HCT116 (cell line): Measurements from ENCODE around the gene MACROH2A1. TPM values are rescaled to one million over a fixed set of nuclear protein-coding genes. Genes with fewer than 3 reads are reported as not detected.

Experiments used
- ATAC-seq: fragments of 200-7000 bp; cut with Tn5 transposase; 2 replicates; pipeline ENCODE4 v1.9.1; 2020; ENCODE audit warnings: mild to moderate bottlenecking, moderate library complexity
- BruUV-seq: library from RNA; stranded (reverse); fragments of 400-500 nt; replicated peaks from 2 replicates; lab custom pipeline; 2021; lab: Mats Ljungman, UMichigan
- CTCF ChIA-PET: fragments of 300-600 bp; sonication (Branson Sonifier 250); formaldehyde crosslinking; loops from one replicate; lab custom pipeline; 2021; ENCODE audit warnings: antibody characterized with exemption; lab: Charles Lee
- POLR2A ChIA-PET: fragments of 300-600, 350-600 bp; sonication (Branson Sonifier 250); formaldehyde crosslinking; loops from one replicate; lab custom pipeline; 2021; ENCODE audit warnings: antibody characterized with exemption; lab: Charles Lee
- RAD21 ChIA-PET, 2 experiments: fragments of 300-600 bp; sonication (Branson Sonifier 250); formaldehyde crosslinking; loops; one replicate each; lab custom pipeline; 2023; ENCODE audit warnings: low total read pairs in 2 of 2; ENCODE audit not compliant: uncharacterized antibody in 2 of 2, unreplicated experiment in 2 of 2, low non-redundant PET in 1 of 2; lab: Charles Lee
- DNase-seq: peaks from one replicate; pipeline ENCODE4 v3.0.0-alpha.2; 2010; ENCODE audit warnings: low read depth, low spot score
- H2AFZ ChIP-seq: fragments of 200-600 bp; shearing (Covaris generic), sonication (generic); 2 replicates; pipeline ENCODE4 v1.6.1; 2017; ENCODE audit warnings: low read depth, mixed run types, mixed read lengths, antibody characterized with exemption, low read length; ENCODE audit not compliant: poor library complexity, severe bottlenecking
- H3K27ac ChIP-seq: 2 replicates; pipeline ENCODE4 v1.5.1; 2012; ENCODE audit warnings: low read depth, low read length
- H3K27me3 ChIP-seq: fragments of 200-600 bp; sonication (generic); 2 replicates; pipeline ENCODE4 v1.6.1; 2016; ENCODE audit warnings: mixed run types, low read length, mixed read lengths; ENCODE audit not compliant: insufficient read depth
- H3K36me3 ChIP-seq, 2 experiments: fragments of 200-500 bp in 1 of 2; fragments of 200-600 bp in 1 of 2; sonication (Bioruptor generic) in 1 of 2; sonication (generic) in 1 of 2; 2 replicates each; pipeline versions ENCODE4 v1.5.1 to v1.6.1; 2014 to 2016; ENCODE audit warnings: low read length in 2 of 2, inconsistent platforms in 1 of 2, mixed read lengths in 1 of 2, mixed run types in 1 of 2; ENCODE audit not compliant: insufficient read depth in 2 of 2, control insufficient read depth in 1 of 2
- H3K4me1 ChIP-seq, 2 experiments: fragments of 200-600 bp in 1 of 2; sonication (generic) in 1 of 2; 2 replicates each; pipeline versions ENCODE4 v1.5.1 to v1.6.1; 2012 to 2017; ENCODE audit warnings: low read length in 2 of 2, inconsistent platforms in 1 of 2, mild to moderate bottlenecking in 1 of 2, mixed read lengths in 1 of 2, mixed run types in 1 of 2, moderate library complexity in 1 of 2; ENCODE audit not compliant: insufficient read depth in 2 of 2, control insufficient read depth in 1 of 2
- H3K4me2 ChIP-seq: fragments of 200-600 bp; sonication (generic); 2 replicates; pipeline ENCODE4 v1.6.1; 2017; ENCODE audit warnings: mixed run types, low read length, mixed read lengths
- H3K4me3 ChIP-seq, 2 experiments: fragments of 200-600 bp in 1 of 2; sonication (generic) in 1 of 2; replicated peaks in 1 of 2; 2 replicates each; pipeline ENCODE4 v1.5.1; 2011 to 2016; ENCODE audit warnings: low read length in 2 of 2, control low read depth in 1 of 2, low read depth in 1 of 2, mild to moderate bottlenecking in 1 of 2, mixed read lengths in 1 of 2, mixed run types in 1 of 2
- H3K79me2 ChIP-seq: fragments of 200-600 bp; sonication (generic); 2 replicates; pipeline ENCODE4 v1.6.1; 2017; ENCODE audit warnings: mild to moderate bottlenecking, mixed run types, low read length, moderate library complexity, mixed read lengths; ENCODE audit not compliant: insufficient read depth
- H3K9ac ChIP-seq: fragments of 200-600 bp; sonication (generic); 2 replicates; pipeline ENCODE4 v1.6.1; 2016; ENCODE audit warnings: low read length, mixed read lengths
- H3K9me2 ChIP-seq: fragments of 200-600 bp; sonication (generic), shearing (Covaris generic); 2 replicates; pipeline ENCODE4 v1.6.1; 2017; ENCODE audit warnings: mixed run types, mild to moderate bottlenecking, moderate library complexity; ENCODE audit not compliant: insufficient read depth
- H3K9me3 ChIP-seq, 2 experiments: fragments of 200-500 bp in 1 of 2; fragments of 200-600 bp in 1 of 2; sonication (Bioruptor generic) in 1 of 2; sonication (generic) in 1 of 2; 2 replicates each; pipeline ENCODE4 v1.6.1; 2014 to 2017; ENCODE audit warnings: low read length in 2 of 2, mixed read lengths in 2 of 2, inconsistent platforms in 1 of 2, low read depth in 1 of 2, mild to moderate bottlenecking in 1 of 2, mixed run types in 1 of 2, moderate library complexity in 1 of 2; ENCODE audit not compliant: control insufficient read depth in 1 of 2, insufficient read depth in 1 of 2
- H4K20me1 ChIP-seq: fragments of 200-600 bp; sonication (generic), shearing (Covaris generic); 2 replicates; pipeline ENCODE4 v1.6.1; 2017; ENCODE audit warnings: mixed run types, mild to moderate bottlenecking, moderate library complexity; ENCODE audit not compliant: insufficient read depth
- CBX3 ChIP-seq: IDR thresholded peaks from 2 replicates; pipeline ENCODE4 v1.6.1; 2012; ENCODE audit warnings: low read depth
- FOSL1 ChIP-seq: IDR thresholded peaks from 2 replicates; pipeline ENCODE4 v1.6.1; 2012; ENCODE audit warnings: low read depth
- MAX ChIP-seq: IDR thresholded peaks from 2 replicates; pipeline ENCODE4 v1.6.1; 2012
- SP1 ChIP-seq: IDR thresholded peaks from 2 replicates; pipeline ENCODE4 v1.6.1; 2012; ENCODE audit warnings: low read depth
- YY1 ChIP-seq: IDR thresholded peaks from 2 replicates; pipeline ENCODE4 v1.6.1; 2011; ENCODE audit warnings: low read length, low read depth, moderate library complexity, mild to moderate bottlenecking; ENCODE audit not compliant: insufficient replicate concordance; ENCODE audit errors: extremely low read depth
- intact Hi-C: fragments of 100-400 bp; cut with micrococcal nuclease; formaldehyde crosslinking; loops from 2 replicates; pipeline ENCODE4 v1.10.0; 2022
- total RNA-seq: library from RNA; stranded (reverse); gene quantifications from one replicate; pipeline ENCODE4 v1.2.1, GENCODE V29; 2021; ENCODE audit not compliant: unreplicated experiment

MACROH2A1 gene
- total RNA-seq, 1 experiment from 2014 or later = 218 TPM

- H3K27me3 ChIP-seq = no peaks in the 10 kb centered on the region
- intact Hi-C loops = no loop called here
- POLR2A ChIA-PET = no interaction called here
These were observed 76.3 kb downstream of the MACROH2A1 start for GRCh38 chr5:135322744-135323143.

GRCh38 chr5:135322271-135322670, 76.8 kb downstream of the MACROH2A1 start:
- ATAC-seq = no peak
- H3K4me3 ChIP-seq = no peak overlapping the region
- H2AFZ ChIP-seq = no peak overlapping the region
- no TSS peak for BruUV-seq
- no peaks in the 10 kb centered on the region for H3K9me3 ChIP-seq
- H3K4me1 ChIP-seq = peaks cover 6 to 12% of the 10 kb centered on the region in 2 experiments; a peak in 2 of 4 replicates
- intact Hi-C loops = no loop called here
- no peak overlapping the region for H3K9ac ChIP-seq
- DNase-seq = no peak
- H3K79me2 ChIP-seq = no peaks in the 10 kb centered on the region
- H3K27ac ChIP-seq = no peak overlapping the region
- H3K27me3 ChIP-seq = no peaks in the 10 kb centered on the region
- H4K20me1 ChIP-seq = no peaks in the 10 kb centered on the region
- H3K36me3 ChIP-seq = no peaks in the 10 kb centered on the region
- ChIA-PET RAD21 (no interaction called here), CTCF (no interaction called here), POLR2A (no interaction called here)
- H3K4me2 ChIP-seq = no peak overlapping the region
- TF ChIP-seq CBX3 = no peak
- no peaks in the 10 kb centered on the region for H3K9me2 ChIP-seq

More at GRCh38 chr5:135322744-135323143, 76.3 kb downstream of the MACROH2A1 start:
- TF ChIP-seq MAX (no peak), FOSL1 (no peak), YY1 (no peak), SP1 (no peak)
- ATAC-seq (no peak), DNase-seq (no peak)
- Histone ChIP-seq H2AFZ (no peak overlapping the region), H3K36me3 (no peaks in the 10 kb centered on the region), H3K4me1 (peaks cover 6 to 12% of the 10 kb centered on the region in 2 experiments; a peak in 2 of 4 replicates), H3K9ac (no peak overlapping the region), H3K4me3 (no peak overlapping the region), H3K27ac (no peak overlapping the region), H3K9me3 (no peaks in the 10 kb centered on the region), H3K4me2 (no peak overlapping the region), H3K79me2 (no peaks in the 10 kb centered on the region), H3K9me2 (no peaks in the 10 kb centered on the region), H4K20me1 (no peaks in the 10 kb centered on the region)
- BruUV-seq = no TSS peak
- ChIA-PET RAD21 (no interaction called here), CTCF (no interaction called here)
